Activated naive CD8-positive, alpha-beta T cell treated with anti-CD3 and anti-CD28 coated beads, Interleukin-2, amount 10 ng/mL, durations not matched to agents 7 days and 5 days (primary cell): ENCODE data around the gene COL5A1. TPM values are rescaled to one million over a fixed set of nuclear protein-coding genes. Genes with fewer than 3 reads are reported as not detected.
"Not testable (repeated sequence)": the region's sequence is repeated elsewhere in the genome, so short reads cannot be mapped to it uniquely, and the experiment has no call there.

Source experiments
- ATAC-seq: fragments of 150-1000 bp; cut with Tn5 transposase; one replicate; pipeline ENCODE4 v1.10.0; 2021; ENCODE audit warnings: low read depth, moderate library complexity
- POLR2A ChIA-PET: fragments of 350-600 bp; sonication (Branson Sonifier 250); formaldehyde crosslinking; loops from one replicate; lab custom pipeline; 2021; ENCODE audit warnings: antibody characterized with exemption; lab: Charles Lee
- DNase-seq: peaks from one replicate; pipeline ENCODE4 v3.0.0; 2021
- H3K27ac Mint-ChIP-seq: one replicate; pipeline ENCODE4 v1.8.0; 2022; ENCODE audit warnings: mild to moderate bottlenecking, mixed read lengths
- H3K27me3 Mint-ChIP-seq: one replicate; pipeline ENCODE4 v1.8.0; 2022; ENCODE audit warnings: mild to moderate bottlenecking, moderate library complexity, mixed read lengths
- H3K36me3 Mint-ChIP-seq: one replicate; pipeline ENCODE4 v1.8.0; 2021; ENCODE audit warnings: mild to moderate bottlenecking, mixed read lengths
- H3K4me1 Mint-ChIP-seq: one replicate; pipeline ENCODE4 v1.8.0; 2021; ENCODE audit warnings: mixed read lengths
- H3K4me3 Mint-ChIP-seq: one replicate; pipeline ENCODE4 v1.8.0; 2022; ENCODE audit warnings: mild to moderate bottlenecking, moderate library complexity, mixed read lengths
- H3K9me3 Mint-ChIP-seq: one replicate; pipeline ENCODE4 v1.8.0; 2021; ENCODE audit warnings: mixed read lengths
- total RNA-seq, 2 experiments: library from RNA; stranded (reverse); gene quantifications; one replicate each; pipeline ENCODE4 v1.2.3, GENCODE V29; 2021

The COL5A1 gene
- total RNA-seq, 2 experiments from 2014 or later = 0.71 to 0.86 TPM

DNA sequence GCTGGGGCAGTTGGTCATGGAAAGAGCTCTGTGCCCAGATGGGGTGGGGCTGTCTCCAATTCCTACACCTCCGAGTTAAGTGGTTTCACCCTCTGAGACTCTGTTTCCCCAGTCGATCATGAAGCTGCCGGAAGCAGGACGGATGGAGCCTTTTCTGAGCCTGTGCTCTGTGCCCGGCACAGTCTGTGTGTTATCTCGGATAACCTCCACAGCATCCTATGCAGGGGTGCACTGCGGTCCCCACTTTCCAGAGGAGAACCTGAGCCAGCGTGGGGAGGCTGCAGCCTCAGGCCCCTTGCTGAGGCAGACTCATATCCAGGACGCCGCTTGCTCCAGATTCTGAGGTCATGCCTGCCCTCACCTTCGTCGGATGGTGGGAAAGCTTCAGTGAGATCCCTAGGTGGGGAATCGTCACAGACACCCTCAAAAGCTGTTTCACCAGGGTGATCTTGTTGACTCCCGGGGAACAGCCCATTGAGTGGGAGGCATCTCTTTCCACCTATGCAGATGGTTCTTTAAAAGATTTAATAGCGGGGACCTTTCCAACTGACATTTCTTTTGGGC, 6.9 kb upstream of the COL5A1 start:
- no peak overlapping the region for H3K27ac Mint-ChIP-seq
- no peak overlapping the region for H3K4me3 Mint-ChIP-seq
- H3K9me3 Mint-ChIP-seq = no peaks in the 10 kb centered on the region
- H3K36me3 Mint-ChIP-seq = no peaks in the 10 kb centered on the region
- ATAC-seq = no peak
- DNase-seq = no peak
- no peaks in the 10 kb centered on the region for H3K27me3 Mint-ChIP-seq
- POLR2A ChIA-PET = no interaction called here
- no peaks in the 10 kb centered on the region for H3K4me1 Mint-ChIP-seq

- DNase-seq (no peak), ATAC-seq (no peak)
- H3K4me1 Mint-ChIP-seq = no peaks in the 10 kb centered on the region
- H3K9me3 Mint-ChIP-seq = no peaks in the 10 kb centered on the region
- no peak overlapping the region for H3K27ac Mint-ChIP-seq
- POLR2A ChIA-PET = no interaction called here
- no peaks in the 10 kb centered on the region for H3K36me3 Mint-ChIP-seq
- no peaks in the 10 kb centered on the region for H3K27me3 Mint-ChIP-seq
- H3K4me3 Mint-ChIP-seq = no peak overlapping the region
Observed at GRCh38 chr9:134635351-134636148, 6.1 kb upstream of the COL5A1 start.

- no peaks in the 10 kb centered on the region for H3K9me3 Mint-ChIP-seq
- no peaks in the 10 kb centered on the region for H3K4me1 Mint-ChIP-seq
- DNase-seq (no peak), ATAC-seq (no peak)
- no peaks in the 10 kb centered on the region for H3K36me3 Mint-ChIP-seq
- POLR2A ChIA-PET = no interaction called here
- no peak overlapping the region for H3K4me3 Mint-ChIP-seq
- H3K27ac Mint-ChIP-seq = no peak overlapping the region
- peaks cover 3% of the 10 kb centered on the region for H3K27me3 Mint-ChIP-seq
Observed at GRCh38 chr9:134636149-134636507, 5.5 kb upstream of the COL5A1 start.

- no peak overlapping the region for H3K27ac Mint-ChIP-seq
- peaks cover 3% of the 10 kb centered on the region for H3K27me3 Mint-ChIP-seq
- no peaks in the 10 kb centered on the region for H3K9me3 Mint-ChIP-seq
- no peak for DNase-seq
- ATAC-seq = no peak
- POLR2A ChIA-PET = no interaction called here
- H3K4me1 Mint-ChIP-seq = no peaks in the 10 kb centered on the region
- no peak overlapping the region for H3K4me3 Mint-ChIP-seq
- no peaks in the 10 kb centered on the region for H3K36me3 Mint-ChIP-seq
Observed at GRCh38 chr9:134637241-134637640, 4.4 kb upstream of the COL5A1 start.

DNA sequence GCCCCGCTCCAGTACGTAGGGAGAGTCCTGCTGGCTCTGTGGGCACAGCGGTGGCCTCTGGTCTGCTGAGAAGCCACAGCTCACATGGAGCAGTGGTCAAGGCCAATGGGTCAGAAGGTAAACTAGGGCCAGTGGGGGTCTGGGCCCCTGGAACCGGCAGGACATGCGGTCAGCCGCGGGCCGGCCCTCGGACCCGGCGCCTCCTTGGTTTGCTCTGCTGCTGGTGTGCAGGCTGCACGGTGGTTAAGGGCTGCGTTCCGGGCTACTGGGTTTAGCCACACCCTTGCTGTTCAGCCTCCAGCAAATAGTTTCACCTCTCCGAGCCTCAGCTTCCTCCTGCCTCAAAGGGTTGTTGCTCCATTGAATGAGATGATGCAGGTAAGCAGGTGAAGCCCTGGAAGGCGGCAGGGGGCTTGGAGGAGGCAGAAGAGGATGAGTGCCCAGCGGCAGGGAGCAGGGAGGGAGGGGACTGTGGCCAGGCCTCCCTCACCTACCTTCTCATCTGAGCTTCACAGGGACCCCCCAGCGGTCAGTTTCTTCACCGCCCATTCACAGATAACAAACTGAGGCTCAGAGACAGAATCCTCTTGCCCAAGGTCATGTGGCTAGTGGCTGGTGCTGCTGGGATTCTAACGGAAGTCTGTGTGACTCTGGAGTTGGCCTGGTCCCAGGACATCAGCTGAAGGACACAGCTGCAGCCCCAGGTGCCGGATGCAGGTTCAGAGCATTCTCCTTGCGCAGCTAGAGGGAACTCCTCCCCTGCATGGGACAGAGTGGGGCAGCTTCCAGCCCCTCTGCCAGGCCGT, 3.7 kb upstream of the COL5A1 start:
- POLR2A ChIA-PET = no interaction called here
- H3K4me3 Mint-ChIP-seq = no peak overlapping the region
- DNase-seq (no peak), ATAC-seq (no peak)
- peaks cover 8% of the 10 kb centered on the region for H3K27me3 Mint-ChIP-seq
- no peaks in the 10 kb centered on the region for H3K36me3 Mint-ChIP-seq
- H3K9me3 Mint-ChIP-seq = no peaks in the 10 kb centered on the region
- H3K4me1 Mint-ChIP-seq = no peaks in the 10 kb centered on the region
- H3K27ac Mint-ChIP-seq = no peak overlapping the region

DNA sequence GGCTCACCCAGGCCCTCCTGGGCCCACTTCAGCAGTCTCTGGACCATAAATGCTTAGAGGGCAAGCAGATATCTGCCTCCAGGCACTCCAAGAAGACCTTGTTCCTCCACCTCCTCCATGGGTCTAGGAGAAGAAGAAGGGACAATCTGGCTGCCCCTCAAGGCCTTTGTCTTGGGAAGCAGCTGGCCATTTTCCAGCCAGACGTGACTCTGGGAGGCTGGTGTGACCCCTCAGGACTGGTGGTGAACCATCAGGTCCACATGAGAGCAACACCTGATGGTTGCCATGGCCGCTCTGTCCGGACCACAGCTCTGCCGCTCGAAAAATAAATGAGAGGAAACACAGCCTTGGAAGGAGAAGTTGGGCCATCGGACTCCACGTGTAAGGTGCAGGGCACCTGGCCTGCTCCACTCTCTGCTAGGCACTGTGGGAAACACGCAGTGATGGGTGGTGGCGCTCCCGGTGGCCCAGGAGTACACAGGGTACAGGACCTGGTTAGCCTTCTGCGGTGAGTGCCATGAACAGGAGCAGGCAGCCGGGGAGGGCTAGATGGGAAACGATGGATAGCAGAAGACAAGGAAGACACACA, 3.0 kb upstream of the COL5A1 start:
- POLR2A ChIA-PET = no interaction called here
- no peaks in the 10 kb centered on the region for H3K4me1 Mint-ChIP-seq
- H3K27me3 Mint-ChIP-seq = peaks cover 14% of the 10 kb centered on the region
- DNase-seq (no peak), ATAC-seq (no peak)
- no peaks in the 10 kb centered on the region for H3K9me3 Mint-ChIP-seq
- no peak overlapping the region for H3K4me3 Mint-ChIP-seq
- no peaks in the 10 kb centered on the region for H3K36me3 Mint-ChIP-seq
- no peak overlapping the region for H3K27ac Mint-ChIP-seq

DNA sequence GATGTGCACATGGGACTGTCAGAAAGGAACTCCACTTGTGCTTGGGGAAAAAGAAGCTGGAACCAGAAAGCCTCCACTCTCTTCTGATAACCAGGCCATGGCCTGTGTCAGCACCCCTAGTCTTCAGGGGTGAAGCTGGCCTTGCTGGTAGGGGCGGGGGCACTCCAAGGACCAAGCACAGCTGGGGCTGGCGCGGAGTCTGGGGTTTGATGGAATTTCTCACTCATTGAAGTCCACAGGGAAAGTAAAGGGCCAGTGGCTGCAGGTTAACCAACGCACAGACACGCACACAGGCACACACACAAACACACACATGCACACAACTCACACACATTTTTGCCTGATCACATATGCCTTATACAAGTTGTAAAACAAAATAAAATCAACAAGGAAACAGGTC, 1.6 kb upstream of the COL5A1 start:
- Mint-ChIP-seq H3K4me3 (no peak overlapping the region), H3K4me1 (no peaks in the 10 kb centered on the region), H3K9me3 (no peaks in the 10 kb centered on the region), H3K27ac (no peak overlapping the region), H3K27me3 (peaks cover 14% of the 10 kb centered on the region), H3K36me3 (no peaks in the 10 kb centered on the region)
- DNase-seq = no peak
- POLR2A ChIA-PET = no interaction called here
- ATAC-seq = no peak

- POLR2A ChIA-PET = no interaction called here
- Mint-ChIP-seq H3K9me3 (no peaks in the 10 kb centered on the region), H3K4me1 (no peaks in the 10 kb centered on the region), H3K27me3 (peaks cover 14% of the 10 kb centered on the region), H3K36me3 (no peaks in the 10 kb centered on the region), H3K27ac (no peak overlapping the region), H3K4me3 (no peak overlapping the region)
- DNase-seq = no peak
- no peak for ATAC-seq
Observed at GRCh38 chr9:134640506-134641172, 964 bp upstream of the COL5A1 start.

DNA sequence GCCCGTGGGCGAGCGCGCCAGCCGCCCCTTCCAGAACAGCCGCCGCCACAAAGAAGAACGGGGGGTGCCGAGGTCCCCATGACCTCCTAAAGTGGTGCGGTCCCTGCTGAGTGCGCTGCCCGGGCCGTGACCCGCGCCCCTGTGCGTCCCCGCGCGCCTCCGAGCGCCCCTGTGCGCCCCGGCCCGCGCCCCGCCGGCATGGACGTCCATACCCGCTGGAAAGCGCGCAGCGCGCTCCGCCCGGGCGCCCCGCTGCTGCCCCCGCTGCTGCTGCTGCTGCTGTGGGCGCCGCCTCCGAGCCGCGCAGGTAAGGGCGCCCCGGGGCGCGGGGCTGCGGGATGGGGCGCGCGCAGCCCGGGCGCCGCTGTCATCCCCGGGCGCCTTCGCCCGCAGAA, 384 bp downstream of the COL5A1 start:
- Mint-ChIP-seq H3K4me3 (no peak overlapping the region), H3K4me1 (no peaks in the 10 kb centered on the region), H3K27me3 (peaks cover 14% of the 10 kb centered on the region), H3K27ac (no peak overlapping the region), H3K9me3 (no peaks in the 10 kb centered on the region), H3K36me3 (no peaks in the 10 kb centered on the region)
- no peak for DNase-seq
- ATAC-seq = no peak
- POLR2A ChIA-PET = no interaction called here

DNA sequence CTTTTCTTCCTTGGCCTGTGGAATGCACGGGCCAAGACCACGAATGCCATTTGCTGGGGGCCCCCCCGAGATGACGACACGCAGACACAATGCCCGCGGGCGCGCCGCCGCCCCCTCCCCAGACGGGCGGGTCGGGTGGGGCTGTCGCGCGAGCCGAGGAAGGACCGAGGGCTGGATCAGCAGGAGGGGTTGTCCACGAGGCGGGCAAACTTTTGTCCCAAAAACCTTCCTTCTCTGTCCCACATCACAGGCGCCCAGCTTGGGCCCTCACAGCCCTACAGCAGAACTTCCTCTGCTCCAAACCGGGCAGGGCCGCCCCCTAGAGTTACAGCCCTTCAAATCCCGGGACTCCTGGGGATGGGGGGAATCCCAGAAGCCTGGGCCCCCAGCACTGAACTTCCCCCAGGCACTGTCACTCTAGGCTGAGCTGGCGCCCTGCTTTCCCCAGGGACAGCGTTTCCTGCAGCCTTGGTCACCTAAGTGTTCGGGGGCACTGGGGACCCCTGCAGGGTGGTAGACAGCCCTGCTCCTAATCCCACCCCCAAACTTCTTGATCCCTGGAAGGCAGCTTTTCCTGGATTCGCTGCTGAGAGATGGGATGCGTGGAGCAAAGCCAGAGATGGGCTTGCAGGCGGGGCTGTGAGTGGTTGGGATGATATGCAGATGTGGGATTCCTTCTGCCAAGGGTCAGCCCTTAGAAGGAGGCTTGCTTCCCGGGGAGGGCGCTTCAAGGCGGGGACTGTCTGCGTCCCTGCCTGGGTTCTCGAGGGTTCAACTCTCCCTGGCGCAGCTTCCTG, 980 bp downstream of the COL5A1 start:
- no peaks in the 10 kb centered on the region for H3K36me3 Mint-ChIP-seq
- no peak overlapping the region for H3K4me3 Mint-ChIP-seq
- no peak overlapping the region for H3K27ac Mint-ChIP-seq
- ATAC-seq = no peak
- H3K27me3 Mint-ChIP-seq = peaks cover 14% of the 10 kb centered on the region
- no peaks in the 10 kb centered on the region for H3K4me1 Mint-ChIP-seq
- POLR2A ChIA-PET = no interaction called here
- DNase-seq = no peak
- no peaks in the 10 kb centered on the region for H3K9me3 Mint-ChIP-seq

DNA sequence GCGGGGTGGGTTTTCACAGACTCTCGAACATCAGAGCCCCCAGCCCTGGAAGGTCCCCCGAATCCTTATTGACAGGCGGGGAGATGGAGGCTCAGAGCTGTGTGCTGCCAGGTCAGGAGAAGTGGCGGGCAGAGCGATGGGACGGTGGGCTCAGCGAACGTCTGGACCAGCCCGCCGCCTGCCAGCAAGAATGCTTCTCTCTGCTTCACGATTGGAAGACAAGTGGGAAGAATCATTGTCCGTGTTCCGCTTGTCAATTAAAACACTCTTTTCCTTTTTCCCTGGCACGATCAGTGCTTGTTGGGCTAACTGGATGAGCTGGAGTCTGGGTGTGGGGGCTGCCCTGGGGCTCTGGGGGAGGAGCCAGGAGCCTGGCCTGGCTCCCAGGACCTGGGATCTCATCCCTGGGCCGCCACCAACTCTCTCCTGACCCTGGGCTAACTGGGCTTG, 1.6 kb downstream of the COL5A1 start:
- Mint-ChIP-seq H3K4me3 (no peak overlapping the region), H3K27me3 (peaks cover 14% of the 10 kb centered on the region), H3K4me1 (no peaks in the 10 kb centered on the region), H3K9me3 (no peaks in the 10 kb centered on the region), H3K27ac (no peak overlapping the region), H3K36me3 (no peaks in the 10 kb centered on the region)
- DNase-seq (no peak), ATAC-seq (no peak)
- POLR2A ChIA-PET = no interaction called here

DNA sequence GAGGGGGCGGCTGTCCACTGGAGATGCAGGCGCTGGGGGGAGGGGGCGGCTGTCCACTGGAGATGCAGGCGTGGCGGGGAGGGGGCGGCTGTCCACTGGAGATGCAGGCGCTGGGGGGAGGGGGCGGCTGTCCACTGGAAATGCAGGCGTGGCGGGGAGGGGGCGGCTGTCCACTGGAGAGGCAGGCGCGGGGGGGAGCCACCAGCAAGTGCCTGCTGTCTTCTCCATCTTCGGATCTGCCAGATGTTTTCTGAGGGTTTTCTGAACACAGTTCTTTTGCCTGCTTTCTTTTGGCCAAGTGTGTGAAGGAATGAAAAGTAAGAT, 2.8 kb downstream of the COL5A1 start:
- H3K4me1 Mint-ChIP-seq, ATAC-seq, H3K36me3 Mint-ChIP-seq, H3K4me3 Mint-ChIP-seq, DNase-seq, H3K9me3 Mint-ChIP-seq, POLR2A ChIA-PET, H3K27ac Mint-ChIP-seq: not testable (repeated sequence)
- peaks cover 14% of the 10 kb centered on the region for H3K27me3 Mint-ChIP-seq
